Lower lobe of right lung (tissue), 2 donors: Measurements from ENCODE around the gene TRIM29. TPM values are rescaled to one million over a fixed set of nuclear protein-coding genes. Genes with fewer than 3 reads are reported as not detected.

Experiments used
- ATAC-seq, 2 donors: fragments of 200-7000 bp; cut with Tn5 transposase; one replicate each; pipeline ENCODE4 v1.9.1; 2020 to 2022; ENCODE audit warnings: mild to moderate bottlenecking in 2 of 2, moderate library complexity in 2 of 2
- DNase-seq: peaks from one replicate; pipeline ENCODE4 v3.0.0-alpha.2; 2020
- H3K27ac ChIP-seq: fragments of 200-600 bp; one replicate; pipeline ENCODE4 v1.8.0; 2022
- H3K27me3 ChIP-seq: fragments of 200-600 bp; one replicate; pipeline ENCODE4 v1.8.0; 2022; ENCODE audit warnings: low read depth
- H3K36me3 ChIP-seq: fragments of 200-600 bp; one replicate; pipeline ENCODE4 v1.8.0; 2022; ENCODE audit warnings: mild to moderate bottlenecking
- H3K4me1 ChIP-seq: fragments of 200-600 bp; one replicate; pipeline ENCODE4 v1.8.0; 2022
- H3K4me3 ChIP-seq: fragments of 200-600 bp; one replicate; pipeline ENCODE4 v1.8.0; 2022; ENCODE audit warnings: mild to moderate bottlenecking
- H3K9me3 ChIP-seq: fragments of 200-600 bp; one replicate; pipeline ENCODE4 v1.8.0; 2022
- intact Hi-C: fragments of 100-400 bp; cut with DNase I; formaldehyde crosslinking; loops from one replicate; pipeline ENCODE4 v1.11.0; 2022
- total RNA-seq: library from RNA; stranded (reverse); fragmentation: NEBNext Ultra II Directional; extraction: Animal tissue kit (Norgen Biotek cat#: 25700); gene quantifications from one replicate; pipeline ENCODE4 v1.2.1, GENCODE V29; 2021
- TF ChIP-seq, protein P1 (sequence below): fragments of 200-600 bp; IDR thresholded peaks from one replicate; pipeline ENCODE4 v1.8.0; 2022; ENCODE audit warnings: antibody characterized with exemption, mild to moderate bottlenecking
- donor health status: DM: no; HTN: yes; CAD: no; lungs with severe emphysema.

Gene TRIM29
- total RNA-seq, 1 donor from 2014 or later, result 8.3 TPM

DNA sequence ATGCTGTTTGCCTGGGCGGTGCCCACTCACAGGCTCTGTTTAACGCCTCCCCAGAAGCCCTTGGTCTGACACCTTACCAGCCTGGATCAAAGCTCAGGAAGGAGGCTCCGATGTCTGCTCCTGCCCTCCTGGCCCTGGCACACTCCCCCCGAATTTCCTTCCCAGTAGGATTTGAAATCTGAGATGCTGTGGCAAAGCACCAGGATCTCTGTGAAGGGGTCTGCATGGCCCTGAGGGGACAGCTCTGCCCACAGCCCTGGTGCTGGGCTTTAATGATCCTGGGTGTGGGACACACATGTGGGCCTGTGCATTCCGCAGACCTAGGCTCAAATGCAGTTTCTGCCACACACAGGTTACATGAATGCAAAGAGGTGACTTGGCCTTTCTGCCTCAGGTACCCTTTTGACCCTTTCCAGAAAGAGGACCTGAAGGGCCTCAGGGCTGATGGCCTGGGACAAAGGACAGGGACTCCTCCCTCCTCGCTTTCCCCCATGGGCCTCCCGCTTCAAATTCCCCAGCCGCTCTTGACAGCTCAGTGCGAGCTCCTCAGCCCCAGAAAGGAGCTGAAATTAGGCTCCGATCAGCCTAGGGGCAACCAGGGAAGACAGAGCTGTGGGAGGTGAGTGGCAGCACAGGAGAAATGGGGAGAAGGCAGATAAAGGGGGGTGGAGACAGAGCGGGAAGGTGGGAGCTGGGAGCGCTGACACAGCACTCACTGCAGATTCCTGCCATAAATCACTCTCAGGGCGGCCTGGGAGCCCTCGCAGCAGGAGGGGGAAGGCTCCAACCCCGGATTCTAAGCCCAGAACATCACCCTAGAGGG is 41.3 kb downstream of the TRIM29 start:
- no peak for DNase-seq
- no peak overlapping the region for H3K4me3 ChIP-seq
- H3K4me1 ChIP-seq, result no peaks in the 10 kb centered on the region
- H3K36me3 ChIP-seq, result no peaks in the 10 kb centered on the region
- H3K27ac ChIP-seq, result no peak overlapping the region
- H3K9me3 ChIP-seq, result no peaks in the 10 kb centered on the region
- intact Hi-C loops, result no loop called here
- peaks cover 18% of the 10 kb centered on the region for H3K27me3 ChIP-seq
- no peak for ATAC-seq
- TF ChIP-seq, protein P1, sequence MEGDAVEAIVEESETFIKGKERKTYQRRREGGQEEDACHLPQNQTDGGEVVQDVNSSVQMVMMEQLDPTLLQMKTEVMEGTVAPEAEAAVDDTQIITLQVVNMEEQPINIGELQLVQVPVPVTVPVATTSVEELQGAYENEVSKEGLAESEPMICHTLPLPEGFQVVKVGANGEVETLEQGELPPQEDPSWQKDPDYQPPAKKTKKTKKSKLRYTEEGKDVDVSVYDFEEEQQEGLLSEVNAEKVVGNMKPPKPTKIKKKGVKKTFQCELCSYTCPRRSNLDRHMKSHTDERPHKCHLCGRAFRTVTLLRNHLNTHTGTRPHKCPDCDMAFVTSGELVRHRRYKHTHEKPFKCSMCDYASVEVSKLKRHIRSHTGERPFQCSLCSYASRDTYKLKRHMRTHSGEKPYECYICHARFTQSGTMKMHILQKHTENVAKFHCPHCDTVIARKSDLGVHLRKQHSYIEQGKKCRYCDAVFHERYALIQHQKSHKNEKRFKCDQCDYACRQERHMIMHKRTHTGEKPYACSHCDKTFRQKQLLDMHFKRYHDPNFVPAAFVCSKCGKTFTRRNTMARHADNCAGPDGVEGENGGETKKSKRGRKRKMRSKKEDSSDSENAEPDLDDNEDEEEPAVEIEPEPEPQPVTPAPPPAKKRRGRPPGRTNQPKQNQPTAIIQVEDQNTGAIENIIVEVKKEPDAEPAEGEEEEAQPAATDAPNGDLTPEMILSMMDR, result no peak

GRCh38 chr11:120095516-120095915 is 42.4 kb downstream of the TRIM29 start:
- DNase-seq (no peak), ATAC-seq (no peak)
- Histone ChIP-seq H3K27me3 (peaks cover 12% of the 10 kb centered on the region), H3K4me3 (no peak overlapping the region), H3K9me3 (no peaks in the 10 kb centered on the region), H3K36me3 (no peaks in the 10 kb centered on the region), H3K4me1 (no peaks in the 10 kb centered on the region), H3K27ac (no peak overlapping the region)
- TF ChIP-seq, protein P1, result no peak
- intact Hi-C loops, result no loop called here

- H3K27ac ChIP-seq, result no peak overlapping the region
Observed at GRCh38 chr11:120091701-120092100, 46.2 kb downstream of the TRIM29 start.

DNA sequence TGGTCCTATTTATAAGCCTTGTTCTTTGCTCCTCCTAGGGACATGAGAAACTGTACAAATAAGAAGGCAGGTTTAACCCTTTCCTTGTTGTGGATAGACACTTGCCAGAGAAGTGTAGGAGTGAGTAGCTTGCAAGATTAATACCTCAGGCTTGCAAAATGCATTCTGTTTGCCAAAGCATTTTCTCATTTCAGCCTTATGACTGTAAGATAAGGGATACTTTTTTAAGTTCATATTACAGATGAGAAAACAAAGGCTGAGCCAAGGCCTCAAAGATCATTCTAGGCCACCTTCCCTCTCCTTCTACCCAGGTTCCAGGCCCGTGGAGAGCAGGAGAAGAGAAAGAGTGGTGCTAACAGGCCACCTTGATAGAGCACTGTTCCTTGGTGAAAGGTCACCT is 46.8 kb downstream of the TRIM29 start:
- ATAC-seq, result no peak
- intact Hi-C loops, result no loop called here
- Histone ChIP-seq H3K36me3 (no peaks in the 10 kb centered on the region), H3K4me3 (no peak overlapping the region), H3K27me3 (no peaks in the 10 kb centered on the region), H3K4me1 (no peaks in the 10 kb centered on the region), H3K9me3 (no peaks in the 10 kb centered on the region), H3K27ac (no peak overlapping the region)
- TF ChIP-seq, protein P1, result no peak
- DNase-seq, result no peak

More at GRCh38 chr11:120091701-120092100, 46.2 kb downstream of the TRIM29 start:
- DNase-seq, result no peak
- Histone ChIP-seq H3K27me3 (peaks cover 4% of the 10 kb centered on the region), H3K4me3 (no peak overlapping the region), H3K36me3 (no peaks in the 10 kb centered on the region), H3K4me1 (no peaks in the 10 kb centered on the region), H3K9me3 (no peaks in the 10 kb centered on the region)
- ATAC-seq, result no peak
- intact Hi-C loops, result no loop called here
- TF ChIP-seq, protein P1, result no peak

DNA sequence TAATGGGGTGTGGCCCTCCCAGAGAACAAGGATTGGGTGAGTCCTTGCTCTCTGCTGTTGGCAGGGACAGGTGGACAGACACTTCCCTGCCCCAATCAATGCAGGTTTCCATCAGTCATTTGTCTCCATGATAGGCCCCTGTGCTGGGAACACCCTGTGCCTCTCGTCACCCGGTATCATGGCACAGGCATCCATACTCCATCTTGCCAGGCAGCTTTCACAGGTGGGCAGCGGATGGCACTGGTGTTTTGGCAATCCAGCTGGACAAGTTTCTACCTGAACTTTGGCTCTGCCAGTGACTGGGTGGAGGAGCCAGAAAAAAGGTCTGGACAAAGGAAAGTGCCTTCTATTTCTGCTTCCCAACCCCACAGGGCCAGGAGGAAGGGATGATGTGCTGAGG is 47.5 kb downstream of the TRIM29 start:
- TF ChIP-seq, protein P1, result no peak
- Histone ChIP-seq H3K4me1 (no peaks in the 10 kb centered on the region), H3K9me3 (no peaks in the 10 kb centered on the region), H3K27me3 (no peaks in the 10 kb centered on the region), H3K36me3 (no peaks in the 10 kb centered on the region), H3K27ac (no peak overlapping the region), H3K4me3 (no peak overlapping the region)
- no peak for DNase-seq
- ATAC-seq, result no peak
- intact Hi-C loops, result no loop called here
